Lower lobe of right lung (tissue), 2 donors: Measurements from ENCODE around the gene NME3. TPM values are rescaled to one million over a fixed set of nuclear protein-coding genes. Genes with fewer than 3 reads are reported as not detected.

Source experiments
- ATAC-seq, 2 donors: fragments of 200-7000 bp; cut with Tn5 transposase; one replicate each; pipeline ENCODE4 v1.9.1; 2020 to 2022; ENCODE audit warnings: mild to moderate bottlenecking in 2 of 2, moderate library complexity in 2 of 2
- DNase-seq: peaks from one replicate; pipeline ENCODE4 v3.0.0-alpha.2; 2020
- H3K27ac ChIP-seq: fragments of 200-600 bp; one replicate; pipeline ENCODE4 v1.8.0; 2022
- H3K27me3 ChIP-seq: fragments of 200-600 bp; one replicate; pipeline ENCODE4 v1.8.0; 2022; ENCODE audit warnings: low read depth
- H3K36me3 ChIP-seq: fragments of 200-600 bp; one replicate; pipeline ENCODE4 v1.8.0; 2022; ENCODE audit warnings: mild to moderate bottlenecking
- H3K4me1 ChIP-seq: fragments of 200-600 bp; one replicate; pipeline ENCODE4 v1.8.0; 2022
- H3K4me3 ChIP-seq: fragments of 200-600 bp; one replicate; pipeline ENCODE4 v1.8.0; 2022; ENCODE audit warnings: mild to moderate bottlenecking
- H3K9me3 ChIP-seq: fragments of 200-600 bp; one replicate; pipeline ENCODE4 v1.8.0; 2022
- intact Hi-C: fragments of 100-400 bp; cut with DNase I; formaldehyde crosslinking; loops from one replicate; pipeline ENCODE4 v1.11.0; 2022
- total RNA-seq: library from RNA; stranded (reverse); fragmentation: NEBNext Ultra II Directional; extraction: Animal tissue kit (Norgen Biotek cat#: 25700); gene quantifications from one replicate; pipeline ENCODE4 v1.2.1, GENCODE V29; 2021
- TF ChIP-seq, protein P1 (sequence below): fragments of 200-600 bp; IDR thresholded peaks from one replicate; pipeline ENCODE4 v1.8.0; 2022; ENCODE audit warnings: antibody characterized with exemption, mild to moderate bottlenecking
- donor health status: DM: no; HTN: yes; CAD: no; lungs with severe emphysema.

Gene NME3
- total RNA-seq, 1 donor from 2014 or later, result 56.5 TPM

DNA sequence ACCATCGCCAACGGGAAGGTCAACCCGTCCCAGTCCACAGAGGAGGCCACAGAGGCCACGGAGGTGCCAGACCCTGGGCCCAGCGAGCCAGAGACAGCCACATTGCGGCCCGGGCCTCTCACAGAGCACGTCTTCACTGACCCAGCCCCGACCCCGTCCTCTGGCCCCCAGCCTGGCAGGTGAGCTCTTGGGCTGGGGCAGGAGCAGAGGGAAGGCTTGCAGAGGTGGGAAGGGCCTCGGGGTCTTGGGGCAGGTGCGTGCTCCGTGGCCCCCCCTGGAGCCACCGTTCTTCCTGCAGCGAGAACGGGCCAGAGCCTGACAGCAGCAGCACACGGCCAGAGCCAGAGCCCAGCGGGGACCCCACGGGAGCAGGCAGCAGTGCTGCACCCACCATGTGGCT lies 5.1 kb downstream of the NME3 start:
- Histone ChIP-seq H3K36me3 (peaks cover 82% of the 10 kb centered on the region), H3K27me3 (no peaks in the 10 kb centered on the region), H3K4me3 (no peak overlapping the region), H3K4me1 (peaks cover 12% of the 10 kb centered on the region), H3K27ac (no peak overlapping the region), H3K9me3 (no peaks in the 10 kb centered on the region)
- TF ChIP-seq, protein P1, sequence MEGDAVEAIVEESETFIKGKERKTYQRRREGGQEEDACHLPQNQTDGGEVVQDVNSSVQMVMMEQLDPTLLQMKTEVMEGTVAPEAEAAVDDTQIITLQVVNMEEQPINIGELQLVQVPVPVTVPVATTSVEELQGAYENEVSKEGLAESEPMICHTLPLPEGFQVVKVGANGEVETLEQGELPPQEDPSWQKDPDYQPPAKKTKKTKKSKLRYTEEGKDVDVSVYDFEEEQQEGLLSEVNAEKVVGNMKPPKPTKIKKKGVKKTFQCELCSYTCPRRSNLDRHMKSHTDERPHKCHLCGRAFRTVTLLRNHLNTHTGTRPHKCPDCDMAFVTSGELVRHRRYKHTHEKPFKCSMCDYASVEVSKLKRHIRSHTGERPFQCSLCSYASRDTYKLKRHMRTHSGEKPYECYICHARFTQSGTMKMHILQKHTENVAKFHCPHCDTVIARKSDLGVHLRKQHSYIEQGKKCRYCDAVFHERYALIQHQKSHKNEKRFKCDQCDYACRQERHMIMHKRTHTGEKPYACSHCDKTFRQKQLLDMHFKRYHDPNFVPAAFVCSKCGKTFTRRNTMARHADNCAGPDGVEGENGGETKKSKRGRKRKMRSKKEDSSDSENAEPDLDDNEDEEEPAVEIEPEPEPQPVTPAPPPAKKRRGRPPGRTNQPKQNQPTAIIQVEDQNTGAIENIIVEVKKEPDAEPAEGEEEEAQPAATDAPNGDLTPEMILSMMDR, result no peak
- intact Hi-C loops, result no loop called here
- no peak for DNase-seq
- ATAC-seq, result no peak

DNA sequence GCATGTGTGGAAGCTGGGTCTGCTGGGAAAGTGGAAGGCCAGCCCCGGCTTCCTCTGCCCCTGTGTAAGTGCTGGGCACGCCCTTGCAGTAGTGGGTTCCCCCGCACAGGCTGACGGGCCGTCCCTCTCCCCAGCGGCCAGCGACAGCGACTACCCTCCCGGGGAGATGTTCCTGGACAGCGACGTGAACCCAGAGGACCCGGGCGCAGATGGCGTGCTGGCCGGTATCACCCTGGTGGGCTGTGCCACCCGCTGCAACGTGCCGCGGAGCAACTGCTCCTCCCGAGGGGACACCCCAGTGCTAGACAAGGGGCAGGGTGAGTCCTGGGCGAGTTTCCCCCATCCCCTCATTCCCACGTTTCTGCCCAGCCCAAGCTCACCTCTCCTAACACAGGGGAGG lies 5.5 kb downstream of the NME3 start:
- no peak for DNase-seq
- Histone ChIP-seq H3K4me1 (peaks cover 12% of the 10 kb centered on the region), H3K36me3 (peaks cover 86% of the 10 kb centered on the region), H3K27me3 (no peaks in the 10 kb centered on the region), H3K4me3 (no peak overlapping the region), H3K9me3 (no peaks in the 10 kb centered on the region), H3K27ac (no peak overlapping the region)
- no peak for ATAC-seq
- TF ChIP-seq, protein P1, result no peak
- intact Hi-C loops, result no loop called here

DNA sequence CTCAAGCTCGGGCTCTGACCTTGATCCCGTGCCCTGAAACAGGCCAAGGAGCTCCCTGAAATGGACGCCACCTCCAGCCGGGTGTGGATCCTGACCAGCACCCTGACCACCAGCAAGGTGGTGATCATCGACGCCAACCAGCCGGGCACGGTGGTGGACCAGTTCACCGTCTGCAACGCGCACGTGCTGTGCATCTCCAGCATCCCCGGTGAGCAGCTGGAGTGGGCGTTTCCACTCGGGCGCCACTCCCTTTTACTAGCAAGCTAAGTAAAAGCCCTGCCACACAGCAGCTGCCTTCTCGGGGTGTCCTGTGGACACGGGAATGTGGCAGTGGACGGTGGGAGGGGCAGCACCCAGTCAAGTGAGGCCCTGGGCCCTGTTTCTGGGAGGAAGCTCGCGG lies 6.4 kb downstream of the NME3 start:
- DNase-seq, result no peak
- H3K27me3 ChIP-seq, result no peaks in the 10 kb centered on the region
- H3K4me1 ChIP-seq, result peaks cover 3% of the 10 kb centered on the region
- intact Hi-C loops, result no loop called here
- no peak overlapping the region for H3K27ac ChIP-seq
- H3K9me3 ChIP-seq, result no peaks in the 10 kb centered on the region
- no peak overlapping the region for H3K4me3 ChIP-seq
- TF ChIP-seq, protein P1, result no peak
- H3K36me3 ChIP-seq, result peaks cover 92% of the 10 kb centered on the region
- ATAC-seq, result no peak

DNA sequence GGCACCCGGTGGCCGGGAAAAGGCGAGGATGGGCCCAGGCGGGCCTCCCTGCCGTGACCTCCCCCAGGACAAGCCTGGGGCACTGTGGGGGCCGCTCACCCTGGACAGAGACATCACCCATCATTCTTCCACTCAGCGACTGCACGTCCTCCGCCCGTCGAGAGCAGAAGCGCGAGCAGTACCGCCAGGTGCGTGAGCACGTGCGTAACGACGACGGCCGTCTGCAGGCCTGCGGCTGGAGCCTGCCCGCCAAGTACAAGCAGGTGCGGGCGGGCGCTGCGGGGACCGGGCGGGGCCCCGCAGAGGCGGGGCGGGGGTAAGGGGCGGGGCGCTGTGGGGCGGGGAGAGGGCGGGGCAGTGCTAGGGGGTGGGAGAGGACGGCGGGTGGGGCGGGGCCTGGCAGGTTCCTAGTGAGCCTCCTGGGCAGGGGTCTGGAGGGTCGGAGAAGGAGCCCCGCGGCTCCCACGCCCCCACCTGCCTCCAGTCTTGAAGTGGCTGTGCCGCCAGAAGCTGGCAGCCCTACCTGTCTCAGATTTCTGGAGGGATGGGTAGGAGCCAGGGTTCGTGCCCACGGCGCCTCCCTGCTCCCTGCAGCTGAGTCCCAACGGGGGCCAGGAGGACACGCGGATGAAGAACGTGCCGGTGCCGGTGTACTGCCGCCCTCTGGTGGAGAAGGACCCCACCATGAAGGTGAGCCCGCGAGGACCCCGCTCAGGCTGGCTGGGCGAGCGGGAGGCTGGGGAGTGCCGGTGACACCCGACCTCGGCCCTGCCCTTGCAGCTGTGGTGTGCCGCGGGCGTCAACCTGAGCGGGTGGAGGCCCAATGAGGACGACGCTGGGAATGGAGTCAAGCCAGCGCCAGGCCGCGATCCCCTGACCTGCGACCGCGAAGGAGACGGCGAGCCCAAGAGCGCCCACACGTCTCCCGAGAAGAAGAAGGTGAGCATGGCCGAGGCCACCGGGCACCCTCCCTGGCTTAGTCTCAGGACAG lies 7.5 kb downstream of the NME3 start:
- no peaks in the 10 kb centered on the region for H3K27me3 ChIP-seq
- no peak overlapping the region for H3K4me3 ChIP-seq
- H3K9me3 ChIP-seq, result no peaks in the 10 kb centered on the region
- ATAC-seq (no peak), DNase-seq (no peak)
- no peak overlapping the region for H3K27ac ChIP-seq
- no peaks in the 10 kb centered on the region for H3K4me1 ChIP-seq
- TF ChIP-seq, protein P1, result no peak
- intact Hi-C loops, result no loop called here
- H3K36me3 ChIP-seq, result peaks cover 91% of the 10 kb centered on the region

DNA sequence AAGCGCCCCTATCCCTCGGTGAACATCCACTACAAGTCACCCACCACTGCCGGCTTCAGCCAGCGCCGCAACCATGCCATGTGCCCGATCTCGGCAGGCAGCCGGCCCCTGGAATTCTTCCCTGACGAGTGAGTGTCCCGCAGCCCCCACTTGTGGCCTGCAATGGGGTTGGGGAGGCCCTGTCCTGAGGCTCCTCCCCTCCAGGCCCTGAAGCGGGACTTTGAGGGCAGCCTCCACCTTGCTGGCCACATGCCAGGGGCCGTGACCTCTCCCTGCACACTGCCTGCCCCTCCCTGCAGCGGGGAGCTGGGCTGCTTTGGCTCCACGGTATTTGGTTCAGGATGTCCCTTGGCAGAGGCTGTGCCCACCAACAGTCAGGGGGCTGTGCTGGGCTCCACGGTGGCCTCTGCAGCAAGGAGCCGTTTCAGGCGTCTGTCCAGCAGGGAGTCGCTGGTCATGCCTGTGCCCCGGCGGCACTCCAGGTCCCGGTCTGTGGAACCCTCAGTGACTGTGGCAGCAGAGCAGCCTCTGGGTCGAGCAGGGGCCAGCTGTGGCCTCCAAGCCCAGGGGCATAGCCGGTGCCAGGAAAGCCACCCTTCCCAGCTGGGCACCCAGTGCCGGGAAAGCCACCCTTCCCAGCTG lies 8.3 kb downstream of the NME3 start:
- no peaks in the 10 kb centered on the region for H3K4me1 ChIP-seq
- intact Hi-C loops, result no loop called here
- TF ChIP-seq, protein P1, result no peak
- DNase-seq (no peak), ATAC-seq (no peak)
- peaks cover 91% of the 10 kb centered on the region for H3K36me3 ChIP-seq
- H3K27ac ChIP-seq, result no peak overlapping the region
- no peaks in the 10 kb centered on the region for H3K27me3 ChIP-seq
- H3K9me3 ChIP-seq, result no peaks in the 10 kb centered on the region
- no peak overlapping the region for H3K4me3 ChIP-seq
